NCI-H510A treated with DMSO at 0.1 percent for 48 hours (cell line): ENCODE data around the gene GRHL3.

Experiments used
- DNase-seq: peaks from one replicate; lab custom pipeline; 2025; lab: John Stamatoyannopoulos, UW

Gene GRHL3

GRCh38 chr1:24393892-24394291 lies 74.7 kb downstream of the GRHL3 start:
- no peak for DNase-seq

GRCh38 chr1:24400065-24400464 lies 80.9 kb downstream of the GRHL3 start:
- no peak for DNase-seq

GRCh38 chr1:24403806-24404205 lies 84.6 kb downstream of the GRHL3 start:
- DNase-seq, result no peak
